Kidney epithelial cell (primary cell): Measurements from ENCODE around the gene BMAL1. TPM values are rescaled to one million over a fixed set of nuclear protein-coding genes. Genes with fewer than 3 reads are reported as not detected.
"Not testable (repeated sequence)": the region's sequence is repeated elsewhere in the genome, so short reads cannot be mapped to it uniquely, and the experiment has no call there.

Experiments
- DNase-seq: peaks from one replicate; pipeline ENCODE4 v3.0.0-alpha.2; 2010; ENCODE audit warnings: low read depth
- H3K27me3 ChIP-seq: 2 replicates; pipeline ENCODE4 v1.6.0; 2011; ENCODE audit warnings: low read length; ENCODE audit not compliant: control insufficient read depth, insufficient read depth
- H3K36me3 ChIP-seq: 2 replicates; pipeline ENCODE4 v1.5.1; 2011; ENCODE audit warnings: low read length; ENCODE audit not compliant: control insufficient read depth, insufficient read depth
- H3K4me3 ChIP-seq: 2 replicates; pipeline ENCODE4 v1.5.1; 2011; ENCODE audit warnings: low read depth, mild to moderate bottlenecking, control low read depth, low read length
- CTCF ChIP-seq: IDR thresholded peaks from 2 replicates; pipeline ENCODE4 v1.5.1; 2011; ENCODE audit warnings: mild to moderate bottlenecking, moderate library complexity, low read length, control low read depth, inconsistent platforms; ENCODE audit not compliant: insufficient read depth, poor library complexity, severe bottlenecking
- total RNA-seq: library from RNA; depleted of rRNA; stranded (reverse); fragments of >200 nt; gene quantifications from 2 replicates; pipeline ENCODE4 v1.2.3, GENCODE V29; 2015

The BMAL1 gene
- total RNA-seq, 1 donor from 2014 or later, result 15.0 TPM

- peak; percentile 18 for DNase-seq
- TF ChIP-seq CTCF, result peak; percentile 67
- Histone ChIP-seq H3K36me3 (no peaks in the 10 kb centered on the region), H3K4me3 (no peak overlapping the region), H3K27me3 (no peaks in the 10 kb centered on the region)
Observed at GRCh38 chr11:13384908-13385640, 107.5 kb downstream of the BMAL1 start.

- no peak for DNase-seq
- no peak for TF ChIP-seq CTCF
- Histone ChIP-seq H3K4me3 (no peak overlapping the region), H3K36me3 (no peaks in the 10 kb centered on the region), H3K27me3 (no peaks in the 10 kb centered on the region)
Observed at GRCh38 chr11:13386567-13386966, 109.0 kb downstream of the BMAL1 start.

GRCh38 chr11:13388741-13389140 is 111.2 kb downstream of the BMAL1 start:
- H3K27me3 ChIP-seq, result no peaks in the 10 kb centered on the region
- H3K4me3 ChIP-seq, result no peak overlapping the region
- no peaks in the 10 kb centered on the region for H3K36me3 ChIP-seq
- DNase-seq, result no peak
- TF ChIP-seq CTCF, result no peak

- no peak for TF ChIP-seq CTCF
- Histone ChIP-seq H3K4me3 (no peak overlapping the region), H3K27me3 (no peaks in the 10 kb centered on the region), H3K36me3 (no peaks in the 10 kb centered on the region)
- DNase-seq, result no peak
Observed at GRCh38 chr11:13391217-13391616, 113.6 kb downstream of the BMAL1 start.

- not testable (repeated sequence) for H3K27me3 ChIP-seq, DNase-seq, H3K4me3 ChIP-seq, H3K36me3 ChIP-seq
Observed at GRCh38 chr11:13398335-13398734, 120.7 kb downstream of the BMAL1 start.

GRCh38 chr11:13405220-13405619 is 127.6 kb downstream of the BMAL1 start:
- TF ChIP-seq CTCF, result no peak
- Histone ChIP-seq H3K27me3 (no peaks in the 10 kb centered on the region), H3K4me3 (no peak overlapping the region), H3K36me3 (no peaks in the 10 kb centered on the region)
- DNase-seq, result no peak
